Measurements from ENCODE around the gene DISC1.

DISC1 gene

DNA sequence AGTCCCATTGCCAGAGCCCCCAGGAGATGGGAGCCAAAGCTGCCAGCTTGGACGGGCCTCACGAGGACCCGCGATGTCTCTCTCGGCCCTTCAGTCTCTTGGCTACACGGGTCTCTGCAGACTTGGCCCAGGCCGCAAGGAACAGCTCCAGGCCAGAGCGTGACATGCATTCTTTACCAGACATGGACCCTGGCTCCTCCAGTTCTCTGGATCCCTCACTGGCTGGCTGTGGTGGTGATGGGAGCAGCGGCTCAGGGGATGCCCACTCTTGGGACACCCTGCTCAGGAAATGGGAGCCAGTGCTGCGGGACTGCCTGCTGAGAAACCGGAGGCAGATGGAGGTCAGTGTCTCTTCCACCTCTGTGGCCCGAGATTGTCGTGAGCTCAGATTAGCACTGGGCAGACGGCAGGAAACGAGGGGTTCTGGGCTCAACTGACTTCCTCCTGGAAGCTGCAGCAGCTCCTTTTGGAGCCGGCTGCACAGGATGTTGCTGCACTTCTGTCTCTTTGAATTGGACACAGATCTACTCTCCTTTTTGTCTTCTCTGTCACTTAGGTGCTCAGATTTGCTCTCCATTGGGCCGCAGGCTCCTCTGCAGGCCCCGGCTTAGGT lies 68.0 kb downstream of the DISC1 start:
- no peak for DNase-seq (ENCODE audit: low read depth in 3 of 3, low spot score in 1 of 3)

DNA sequence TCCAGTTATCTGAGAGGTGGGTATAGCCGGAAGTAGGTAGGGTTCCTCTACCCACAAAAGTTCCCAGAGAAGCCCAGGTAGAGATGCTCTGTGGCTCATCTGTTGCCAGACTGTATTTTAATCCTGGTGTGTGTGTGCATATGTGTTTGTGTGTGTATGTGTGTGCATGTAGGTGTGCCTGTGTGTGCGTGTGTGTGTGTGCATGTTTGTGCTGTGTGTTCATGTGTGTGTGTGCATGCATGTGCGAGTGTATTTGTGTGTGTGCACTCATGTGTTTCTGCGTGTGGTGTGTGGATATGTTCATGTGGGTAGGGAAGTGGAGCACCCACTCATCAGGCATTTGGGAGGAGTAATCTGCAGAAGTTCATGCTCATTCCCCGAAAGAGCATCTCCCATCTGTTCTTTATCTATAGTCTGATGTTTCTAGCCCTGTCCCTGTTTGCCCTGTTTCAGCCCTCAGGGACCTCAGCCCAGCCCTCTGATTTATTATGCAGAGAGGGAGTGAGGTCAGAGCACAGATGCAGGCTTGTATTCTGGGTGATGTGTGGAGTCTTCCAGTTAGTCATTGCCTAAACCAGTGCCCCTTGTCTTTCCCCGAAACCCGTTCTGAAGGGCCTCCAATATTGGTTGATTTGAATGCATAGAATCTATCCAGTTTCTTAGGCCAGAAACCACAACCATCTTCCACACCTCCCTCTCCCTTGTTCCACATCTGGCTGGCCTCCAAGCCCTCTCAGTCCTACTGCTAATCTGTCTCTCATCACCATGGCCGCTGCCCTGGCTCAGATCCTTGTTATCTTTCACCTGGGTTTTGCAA lies 69.1 kb downstream of the DISC1 start:
- no peak for DNase-seq (ENCODE audit: low read depth in 3 of 3, low spot score in 1 of 3)

DNA sequence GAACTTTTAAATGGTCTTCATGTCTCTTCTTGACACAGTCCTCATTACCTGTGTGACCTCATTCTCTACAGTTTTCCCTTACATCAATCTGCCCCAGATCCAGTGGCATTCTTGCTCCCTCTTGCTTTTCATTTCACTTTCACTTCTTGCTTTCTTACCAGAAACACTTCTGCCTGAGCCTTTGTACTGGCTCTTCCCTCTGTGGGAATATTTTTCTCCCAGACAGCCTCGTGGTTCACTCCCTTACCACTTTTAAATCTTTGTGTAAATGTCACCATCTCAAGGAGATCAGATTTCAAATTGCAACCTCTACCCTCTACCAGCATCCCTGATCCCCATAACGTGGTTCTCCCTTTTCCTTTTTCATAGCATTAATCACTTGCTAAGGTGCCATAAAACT lies 73.2 kb downstream of the DISC1 start:
- no peak for DNase-seq (ENCODE audit: low read depth in 3 of 3, low spot score in 1 of 3)

DNA sequence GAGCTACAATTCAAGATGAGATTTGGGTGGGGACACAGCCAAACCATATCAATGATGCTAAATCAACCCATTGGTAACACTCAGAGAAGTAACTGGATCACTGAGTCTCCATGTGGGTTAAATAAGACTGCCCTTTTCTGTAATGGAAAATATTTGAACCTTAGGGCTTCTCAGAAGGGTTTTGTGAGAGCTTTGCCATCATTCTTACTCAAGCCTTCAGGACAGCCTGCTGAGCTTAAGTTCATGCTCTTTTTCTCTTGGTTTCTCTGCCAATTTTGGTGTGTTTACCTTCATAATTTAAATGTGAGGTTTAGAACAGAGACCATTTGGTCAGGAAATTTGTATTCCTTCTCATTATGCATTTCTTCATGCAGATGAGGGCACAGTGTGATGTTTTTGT lies 74.7 kb downstream of the DISC1 start:
- no peak for DNase-seq (ENCODE audit: low read depth in 3 of 3, low spot score in 1 of 3)

DNA sequence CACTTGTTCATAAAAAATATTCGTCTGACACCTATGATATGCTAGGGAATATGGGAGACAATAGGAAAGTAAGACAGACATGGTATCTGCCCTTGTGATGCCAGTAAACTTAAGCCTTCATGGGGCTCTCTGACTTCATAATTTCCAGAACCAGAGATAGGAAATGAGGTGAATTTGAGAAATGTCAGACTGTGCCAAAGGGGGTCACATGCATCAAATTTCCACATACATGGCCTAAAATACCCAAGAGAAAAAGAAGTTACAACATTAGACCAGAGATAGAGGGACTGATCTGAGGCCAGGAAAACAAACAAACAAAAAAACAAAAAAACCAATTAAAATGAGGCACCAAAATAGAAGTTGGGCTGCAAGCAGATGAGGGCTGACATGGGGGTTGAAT lies 75.7 kb downstream of the DISC1 start:
- DNase-seq (ENCODE audit: low read depth in 3 of 3, low spot score in 1 of 3), result no peak

DNA sequence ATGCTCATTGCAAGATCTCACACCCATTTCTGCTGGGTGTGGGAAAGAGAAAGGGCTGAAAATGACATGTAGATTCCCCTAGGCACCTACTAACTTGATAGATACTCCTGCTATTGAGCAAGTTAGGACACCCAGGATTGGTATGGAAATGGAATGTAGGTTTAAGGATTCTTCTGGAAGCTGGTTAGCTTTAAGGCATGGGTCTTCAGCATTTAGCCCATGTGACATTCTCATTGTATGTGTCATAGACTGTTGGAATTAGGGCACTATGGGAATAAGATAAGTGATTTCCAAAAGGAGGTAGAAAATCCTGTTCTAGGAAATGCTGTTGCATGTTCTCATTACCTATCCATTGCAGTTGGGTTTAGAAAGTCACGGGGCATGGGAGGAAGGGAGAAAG lies 76.2 kb downstream of the DISC1 start:
- no peak for DNase-seq (ENCODE audit: low read depth in 3 of 3, low spot score in 1 of 3)

DNA sequence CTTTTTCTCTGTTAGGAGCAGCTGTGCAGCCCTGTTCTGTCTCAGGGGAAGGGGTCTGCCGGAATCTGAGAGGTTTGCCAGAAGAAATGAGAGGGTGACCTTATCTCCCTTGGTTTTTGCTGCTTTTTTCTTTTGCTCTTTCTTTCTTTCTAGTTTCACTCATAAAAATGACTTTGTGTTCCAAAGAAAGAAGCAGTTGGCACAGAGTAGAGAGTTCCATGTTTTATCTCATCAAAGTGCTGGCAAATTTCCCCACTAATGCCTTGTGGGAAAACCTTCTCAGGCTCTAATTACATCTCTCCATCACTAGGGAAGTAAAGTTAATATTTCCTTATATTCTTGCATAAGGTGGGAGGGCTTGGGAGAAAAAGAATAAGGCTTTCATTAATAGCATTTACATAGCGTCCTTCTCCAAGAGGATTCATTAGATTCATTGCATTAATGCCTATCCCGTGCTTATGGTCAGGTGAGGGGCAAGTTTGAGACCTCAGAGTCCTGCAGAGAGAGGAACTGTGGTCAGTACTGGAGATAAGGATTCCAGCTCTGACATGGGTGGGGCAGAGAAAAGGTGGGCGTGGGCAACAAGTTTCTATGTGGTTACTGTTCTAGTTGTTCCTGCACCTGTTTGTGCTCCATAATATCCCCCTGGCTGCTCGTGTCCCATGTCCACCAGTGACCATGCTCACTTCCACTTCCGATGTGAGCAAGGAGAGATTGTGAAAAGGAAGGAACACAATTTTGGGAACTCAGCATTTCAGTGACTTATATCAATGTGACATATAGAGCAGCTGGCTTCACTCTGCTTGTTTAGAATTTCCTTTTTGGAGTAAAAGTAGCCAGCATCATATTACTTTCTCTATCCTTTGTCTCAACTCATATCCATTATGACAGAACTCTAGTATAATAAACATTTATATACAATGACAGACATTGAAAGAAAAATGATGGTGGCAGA lies 79.5 kb downstream of the DISC1 start:
- no peak for DNase-seq (ENCODE audit: low read depth in 3 of 3, low spot score in 1 of 3)

DNA sequence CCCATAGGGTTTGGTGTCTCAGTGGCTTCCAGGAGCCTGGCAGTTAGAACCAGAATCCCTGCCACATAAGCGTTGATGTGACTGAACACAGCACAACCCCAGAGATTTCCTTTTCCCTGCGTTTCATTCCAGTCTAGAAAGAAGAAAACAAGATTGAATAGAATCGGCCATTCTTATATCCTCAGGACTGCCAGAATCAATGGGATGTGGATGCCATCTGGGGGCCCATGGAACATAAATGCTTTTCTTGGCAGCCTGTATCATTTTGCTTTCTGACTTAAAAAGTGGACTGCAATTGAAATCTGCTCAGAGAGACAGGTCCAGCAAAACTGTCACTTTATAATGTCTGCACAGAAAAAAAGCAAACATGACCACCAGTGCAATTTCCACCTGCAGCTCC lies 80.3 kb downstream of the DISC1 start:
- DNase-seq (ENCODE audit: low read depth in 3 of 3, low spot score in 1 of 3), result no peak

DNA sequence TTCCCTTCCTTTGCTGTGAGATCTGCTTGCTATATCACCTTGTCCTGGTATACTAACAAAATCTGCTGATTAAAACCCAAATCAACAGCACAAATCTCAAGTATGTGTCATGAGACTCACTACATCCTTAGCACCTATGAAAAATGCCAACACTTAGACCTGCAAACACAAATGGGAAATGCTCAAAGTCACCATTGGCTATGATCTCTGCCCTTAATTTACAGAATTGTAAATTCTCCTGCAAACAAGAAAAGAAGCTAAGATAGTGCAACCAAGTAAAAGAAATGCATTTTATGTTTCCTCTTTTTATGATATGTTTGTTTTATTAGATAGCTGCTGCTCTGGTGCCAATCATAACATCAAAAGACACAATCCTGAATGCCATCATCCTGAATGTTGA lies 80.8 kb downstream of the DISC1 start:
- no peak for DNase-seq (ENCODE audit: low read depth in 3 of 3, low spot score in 1 of 3)

DNA sequence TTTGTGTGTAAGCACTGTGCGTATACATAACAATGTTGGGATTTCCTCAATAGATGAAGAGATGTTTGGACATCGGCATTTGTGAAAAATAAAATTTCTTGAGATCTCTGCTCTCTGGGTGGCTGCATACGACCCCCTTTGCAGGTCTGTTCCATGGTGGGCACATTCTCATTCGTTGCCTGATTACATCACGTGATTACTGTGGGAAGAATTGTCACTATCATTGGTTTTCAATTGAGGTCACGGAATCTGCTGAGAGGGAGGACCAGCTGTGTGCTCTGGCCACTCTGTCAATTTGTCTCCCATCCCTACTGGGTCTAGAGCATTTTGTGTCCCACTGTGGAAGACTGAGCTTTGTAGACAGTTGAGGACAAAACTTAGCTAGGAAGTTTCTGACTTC lies 81.8 kb downstream of the DISC1 start:
- DNase-seq (ENCODE audit: low read depth in 3 of 3, low spot score in 1 of 3), result no peak

DNA sequence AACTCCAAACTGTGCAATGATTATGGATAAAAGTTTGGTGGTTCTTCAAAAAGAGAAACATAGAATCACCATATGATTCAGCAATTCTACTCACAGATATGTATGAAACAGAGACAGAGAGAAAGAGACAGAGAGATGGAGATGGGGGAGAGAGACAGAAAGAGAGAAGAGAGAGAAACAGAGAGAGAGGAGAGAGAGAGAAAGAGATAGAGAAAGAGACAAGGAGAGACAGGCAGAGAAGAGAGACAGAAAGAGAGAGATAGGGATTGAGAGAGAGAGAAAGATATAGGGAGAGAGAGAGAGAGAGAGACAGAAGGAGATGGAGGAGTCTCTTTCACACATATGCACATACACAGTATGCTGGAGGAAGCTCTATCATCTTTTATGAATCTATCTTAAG lies 87.8 kb downstream of the DISC1 start:
- no peak for DNase-seq (ENCODE audit: low read depth in 3 of 3, low spot score in 1 of 3)

DNA sequence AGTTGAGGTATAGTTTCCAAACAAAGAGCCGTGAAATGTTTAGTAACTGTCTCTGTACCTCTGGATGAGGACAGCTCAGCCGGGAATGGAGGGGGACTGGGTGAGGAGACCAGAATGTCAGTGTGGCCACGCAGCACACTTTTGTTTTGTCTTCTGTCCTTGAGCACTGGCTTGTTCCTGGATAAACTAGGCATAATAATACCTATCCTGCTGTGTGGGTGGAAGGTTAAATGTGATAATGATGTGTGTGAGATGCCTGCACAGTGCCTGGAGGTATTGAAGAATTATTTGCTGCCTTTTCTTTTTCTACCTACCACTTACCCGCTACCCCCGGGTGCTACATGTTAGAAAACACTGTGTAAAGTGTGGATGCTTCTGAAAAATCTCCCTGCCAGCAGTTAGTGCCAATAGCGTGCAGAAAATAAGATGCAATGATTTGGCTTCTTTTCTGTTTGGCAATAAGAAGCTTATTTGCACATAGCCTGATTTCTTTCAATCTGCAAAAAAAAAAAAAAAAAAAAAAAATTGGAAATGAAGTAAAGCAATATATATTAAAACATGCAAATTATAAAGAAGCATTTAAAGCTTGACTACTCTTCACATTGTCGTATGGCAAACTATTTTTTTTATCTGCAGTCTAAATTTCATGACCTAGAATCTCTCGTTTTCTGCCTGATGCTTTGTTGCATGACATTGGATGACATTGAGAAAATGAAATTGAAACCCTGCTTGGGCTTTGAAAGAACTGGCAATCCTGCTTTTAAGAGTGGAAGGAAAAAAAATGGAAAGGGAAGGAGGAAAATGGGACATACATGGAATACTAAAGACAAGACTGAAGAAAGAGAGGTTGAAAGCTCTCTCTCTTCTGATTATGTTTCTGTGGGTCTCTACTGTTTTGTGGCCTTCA lies 89.5 kb downstream of the DISC1 start:
- DNase-seq (ENCODE audit: low read depth in 3 of 3, low spot score in 1 of 3), result no peak

DNA sequence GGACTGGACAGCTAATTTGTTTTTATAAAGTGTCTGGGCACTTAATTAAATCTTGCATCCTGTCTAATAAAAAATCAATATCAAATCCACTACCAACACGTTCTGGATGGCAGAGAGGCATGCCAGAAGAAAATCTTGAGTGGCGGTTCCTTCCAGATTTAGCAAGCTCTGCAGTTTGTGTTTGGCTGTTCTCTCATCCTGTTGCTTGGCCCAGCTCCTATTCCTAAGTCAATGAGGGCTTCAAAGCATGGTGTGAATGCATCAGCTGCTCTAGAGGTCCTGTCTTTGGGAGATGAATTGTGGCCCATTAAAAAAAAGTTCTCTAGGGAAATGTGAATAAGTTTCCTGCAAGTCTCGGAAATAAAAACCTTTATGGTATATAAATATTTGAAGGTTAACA lies 90.3 kb downstream of the DISC1 start:
- no peak for DNase-seq (ENCODE audit: low read depth in 3 of 3, low spot score in 1 of 3)

DNA sequence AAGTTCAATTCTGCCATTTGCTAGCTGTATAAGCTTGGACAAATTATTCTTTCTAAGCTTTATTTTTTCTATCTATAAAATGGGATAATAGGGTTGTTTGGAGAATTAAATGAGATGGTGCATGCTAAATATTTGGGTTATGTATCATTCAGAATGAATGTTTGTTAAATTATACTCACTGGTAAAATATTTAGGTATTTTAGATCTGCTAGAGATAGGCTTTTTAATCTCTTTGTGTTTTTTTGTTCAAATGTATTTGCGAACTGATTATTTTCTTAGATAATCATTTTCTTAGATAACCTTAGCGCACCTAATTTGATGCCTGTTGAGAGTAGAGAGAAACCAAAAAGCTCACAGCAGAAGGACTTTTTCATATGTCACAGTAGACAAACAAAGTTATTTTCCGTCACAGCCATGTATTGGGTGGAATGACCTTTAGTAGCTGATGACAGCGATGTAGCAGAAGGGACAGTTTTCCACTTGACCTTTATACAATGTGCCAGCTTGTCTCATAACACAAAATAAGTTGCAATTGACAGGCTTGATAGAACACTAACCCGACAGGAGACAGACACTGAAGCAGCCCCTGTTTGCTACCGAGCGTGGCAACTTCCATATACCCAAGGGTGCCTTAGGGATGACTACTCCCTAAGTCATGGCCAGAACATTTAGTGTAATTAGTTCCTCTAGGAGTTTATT lies 93.0 kb downstream of the DISC1 start:
- no peak for DNase-seq (ENCODE audit: low read depth in 3 of 3, low spot score in 1 of 3)

DNA sequence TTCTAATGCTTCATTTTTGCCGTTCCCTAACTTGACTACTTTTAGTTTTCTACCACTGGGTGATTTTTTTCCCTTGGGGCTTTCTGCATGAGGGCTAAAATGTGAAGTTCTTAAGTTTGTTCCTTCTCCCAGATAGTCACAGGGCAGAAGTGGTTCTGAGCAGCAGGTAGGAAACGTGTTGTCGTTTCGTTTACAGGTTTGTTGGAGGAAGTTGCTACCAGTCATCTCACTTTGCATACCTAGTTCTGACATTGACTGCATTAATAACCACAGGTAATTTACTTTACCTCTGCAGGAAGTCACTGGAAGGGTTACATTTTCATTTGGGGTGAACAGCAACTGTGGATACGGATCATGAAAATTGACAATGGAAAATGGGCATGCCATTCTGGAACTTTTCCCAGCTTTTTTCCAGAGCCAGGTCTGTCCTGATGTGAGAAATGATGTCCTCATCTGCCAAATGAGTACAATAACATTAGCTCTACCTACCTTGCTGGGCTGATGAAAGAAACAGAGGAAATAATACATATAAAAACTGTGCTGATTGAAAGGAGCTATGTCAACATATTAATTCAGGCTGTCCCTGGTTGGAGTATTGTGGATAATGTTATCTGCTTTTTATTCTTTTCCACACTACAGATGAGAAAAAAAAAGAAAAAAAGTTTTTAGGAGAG lies 94.2 kb downstream of the DISC1 start:
- DNase-seq (ENCODE audit: low read depth in 3 of 3, low spot score in 1 of 3), result no peak

DNA sequence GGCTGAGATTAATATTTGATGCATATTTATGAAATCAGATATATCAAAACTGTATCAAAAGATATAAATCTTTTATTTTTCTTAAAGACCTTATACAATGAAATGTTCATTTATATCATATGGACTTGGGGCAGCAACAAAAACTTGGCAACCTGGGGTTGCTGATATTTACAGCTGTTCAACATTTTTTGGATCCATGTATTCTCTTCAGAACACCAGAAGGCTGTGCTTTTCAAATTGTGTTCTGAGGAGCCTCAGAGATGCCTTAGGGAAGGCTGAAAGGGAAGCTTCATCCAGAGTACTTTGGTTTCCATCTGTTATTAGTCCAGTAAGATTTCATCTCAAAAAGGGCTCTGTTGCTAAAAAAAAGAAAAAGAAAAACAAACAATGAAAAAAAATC lies 94.8 kb downstream of the DISC1 start:
- DNase-seq (ENCODE audit: low read depth in 3 of 3, low spot score in 1 of 3), result no peak

DNA sequence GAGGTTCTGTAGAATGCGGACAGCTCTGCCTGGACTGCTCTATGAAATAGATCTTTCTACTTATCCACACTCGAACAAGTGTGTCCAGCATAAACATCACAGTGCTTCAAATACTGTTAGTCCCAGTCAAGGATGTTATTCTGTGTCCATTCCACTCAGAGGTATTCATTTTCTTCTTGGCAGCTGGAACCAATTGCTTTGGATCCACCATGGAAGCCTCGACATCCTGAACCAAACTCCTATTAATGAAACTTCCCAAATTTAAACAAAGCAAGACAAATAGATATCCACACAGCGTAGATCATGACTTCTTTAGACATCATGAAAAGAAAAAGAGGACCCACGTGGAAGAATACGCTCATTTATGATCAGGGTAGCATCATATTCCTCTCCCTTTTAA lies 95.8 kb downstream of the DISC1 start:
- no peak for DNase-seq (ENCODE audit: low read depth in 3 of 3, low spot score in 1 of 3)

DNA sequence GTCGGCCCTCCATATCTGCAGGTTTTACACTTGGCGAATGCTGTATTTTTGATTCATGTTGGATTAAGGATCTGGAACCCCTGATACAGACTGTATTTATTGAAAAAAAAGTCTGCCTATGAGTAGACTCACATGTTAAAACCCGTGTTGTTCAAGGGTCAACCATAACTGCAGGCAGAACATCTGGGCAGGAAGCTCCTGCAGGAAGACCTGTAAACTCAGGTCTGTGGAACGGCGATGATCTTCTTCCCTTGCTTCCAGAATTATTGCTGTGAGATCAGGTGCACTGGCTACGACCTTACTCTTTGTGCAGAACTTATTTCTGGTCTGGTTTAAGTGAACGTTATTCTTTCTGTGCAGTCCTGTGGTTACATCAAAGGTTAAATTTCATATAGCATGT lies 96.6 kb downstream of the DISC1 start:
- DNase-seq (ENCODE audit: low read depth in 3 of 3, low spot score in 1 of 3), result no peak

DNA sequence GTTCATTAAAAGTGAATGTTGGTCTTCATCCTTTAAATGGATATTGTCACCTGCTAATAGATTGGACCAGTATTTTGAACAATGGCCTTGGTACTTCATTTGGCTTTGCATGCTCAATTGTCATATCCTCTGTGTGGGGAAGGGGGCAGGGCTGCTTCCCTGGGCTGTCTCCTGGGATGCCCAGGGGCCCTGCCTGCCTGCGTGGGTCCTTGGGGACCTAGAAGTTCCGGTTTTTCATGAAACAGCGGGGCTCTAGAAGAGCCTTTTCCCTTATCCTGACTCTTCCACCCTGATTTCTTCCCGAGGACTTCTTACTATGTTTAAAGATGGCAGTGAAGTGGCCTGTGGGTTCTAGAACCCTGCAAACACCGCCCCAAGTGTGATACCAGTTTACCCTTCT lies 97.5 kb downstream of the DISC1 start:
- DNase-seq (ENCODE audit: low read depth in 3 of 3, low spot score in 1 of 3), result no peak
